K562 (cell line): ENCODE data around the gene ELOVL5. TPM values are rescaled to one million over a fixed set of nuclear protein-coding genes. Genes with fewer than 3 reads are reported as not detected.

Experiments used
- ATF1 ChIP-seq, 2 experiments: fragments of 450-650 bp in 1 of 2; IDR thresholded peaks; 2 replicates each; pipeline ENCODE4 v1.6.1; 2016; ENCODE audit warnings: missing compliant biosample characterization in 1 of 2, missing genetic modification characterization in 1 of 2
- EWSR1 ChIP-seq: fragments of 450-650 bp; IDR thresholded peaks from 2 replicates; pipeline ENCODE4 v1.6.1; 2018; ENCODE audit warnings: borderline replicate concordance, mild to moderate bottlenecking, low read depth, moderate library complexity; ENCODE audit not compliant: partially characterized antibody
- GATAD2B ChIP-seq: fragments of 450-650 bp; IDR thresholded peaks from 2 replicates; pipeline ENCODE4 v1.6.1; 2017; ENCODE audit warnings: mild to moderate bottlenecking, borderline replicate concordance
- PRMT5 ChIP-seq: sonication (generic); formaldehyde crosslinking; IDR thresholded peaks from 2 replicates; pipeline ENCODE4 v1.5.0; 2020; ENCODE audit warnings: missing genetic modification reagents
- ZNF584 ChIP-seq: fragments of 200-800 bp; sonication (Bioruptor generic); IDR thresholded peaks from 2 replicates; pipeline ENCODE4 v1.6.1; 2016; ENCODE audit warnings: low read depth, mild to moderate bottlenecking, missing genetic modification characterization, missing compliant biosample characterization
- polyA plus RNA-seq, 8 experiments: library from polyadenylated mRNA; depleted of rRNA in 4 of 8; stranded (reverse) in 5 of 8; unstranded in 3 of 8; fragments of >200 nt; fragmentation: Nextera tagmentation in 2 of 8; fragmentation: Illumina TruSeq in 1 of 8; extraction: Ambion mirVana in 2 of 8; extraction: Trizol in 1 of 8; gene quantifications; 2 replicates each; pipeline versions ENCODE4 v1.2.1 to v1.2.3, GENCODE V29; 2011 to 2014; ENCODE audit warnings: inconsistent platforms in 1 of 8, missing spikeins in 1 of 8
- total RNA-seq, 7 experiments: library from RNA; depleted of rRNA in 6 of 7; stranded (reverse); fragments of >200 nt in 6 of 7; fragmentation: Illumina TruSeq in 2 of 7; extraction: Trizol in 2 of 7; gene quantifications; 2 replicates each; pipeline versions ENCODE4 v1.2.1 to v1.2.3, GENCODE V29; 2011 to 2021; ENCODE audit warnings: low replicate concordance in 1 of 7
- TF ChIP-seq, protein P1 (sequence below), 2 experiments: fragments of 450-650 bp in 1 of 2; IDR thresholded peaks; 2 replicates each; pipeline ENCODE4 v1.6.1; 2011 to 2017; ENCODE audit warnings: low read depth in 2 of 2, antibody characterized with exemption in 1 of 2, borderline replicate concordance in 1 of 2, low read length in 1 of 2, mild to moderate bottlenecking in 1 of 2, mixed read lengths in 1 of 2; ENCODE audit not compliant: control insufficient read depth in 1 of 2
- TF ChIP-seq, protein P2 (sequence below): fragments of 450-650 bp; IDR thresholded peaks from 2 replicates; pipeline ENCODE4 v1.6.1; 2016; ENCODE audit warnings: mild to moderate bottlenecking
- TF ChIP-seq, protein P3 (sequence below), 2 experiments: fragments of 450-650 bp; IDR thresholded peaks; 2 replicates each; pipeline ENCODE4 v1.6.1; 2016; ENCODE audit warnings: mild to moderate bottlenecking in 2 of 2, borderline replicate concordance in 1 of 2, low read depth in 1 of 2, moderate library complexity in 1 of 2

The ELOVL5 gene
- total and polyA plus RNA-seq, 9 of the 15 experiments (the other 6 are each of a cell fraction or from before 2014, with no cell fraction given): 70.6 to 245 (median 132) TPM

GRCh38 chr6:53348371-53349208 is at the start of gene ELOVL5 (continued):
- TF ChIP-seq, protein P1, sequence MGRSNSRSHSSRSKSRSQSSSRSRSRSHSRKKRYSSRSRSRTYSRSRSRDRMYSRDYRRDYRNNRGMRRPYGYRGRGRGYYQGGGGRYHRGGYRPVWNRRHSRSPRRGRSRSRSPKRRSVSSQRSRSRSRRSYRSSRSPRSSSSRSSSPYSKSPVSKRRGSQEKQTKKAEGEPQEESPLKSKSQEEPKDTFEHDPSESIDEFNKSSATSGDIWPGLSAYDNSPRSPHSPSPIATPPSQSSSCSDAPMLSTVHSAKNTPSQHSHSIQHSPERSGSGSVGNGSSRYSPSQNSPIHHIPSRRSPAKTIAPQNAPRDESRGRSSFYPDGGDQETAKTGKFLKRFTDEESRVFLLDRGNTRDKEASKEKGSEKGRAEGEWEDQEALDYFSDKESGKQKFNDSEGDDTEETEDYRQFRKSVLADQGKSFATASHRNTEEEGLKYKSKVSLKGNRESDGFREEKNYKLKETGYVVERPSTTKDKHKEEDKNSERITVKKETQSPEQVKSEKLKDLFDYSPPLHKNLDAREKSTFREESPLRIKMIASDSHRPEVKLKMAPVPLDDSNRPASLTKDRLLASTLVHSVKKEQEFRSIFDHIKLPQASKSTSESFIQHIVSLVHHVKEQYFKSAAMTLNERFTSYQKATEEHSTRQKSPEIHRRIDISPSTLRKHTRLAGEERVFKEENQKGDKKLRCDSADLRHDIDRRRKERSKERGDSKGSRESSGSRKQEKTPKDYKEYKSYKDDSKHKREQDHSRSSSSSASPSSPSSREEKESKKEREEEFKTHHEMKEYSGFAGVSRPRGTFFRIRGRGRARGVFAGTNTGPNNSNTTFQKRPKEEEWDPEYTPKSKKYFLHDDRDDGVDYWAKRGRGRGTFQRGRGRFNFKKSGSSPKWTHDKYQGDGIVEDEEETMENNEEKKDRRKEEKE (IDR thresholded peaks at IDR 0.05; ENCODE audit: borderline replicate concordance in 1 of 2, control insufficient read depth in 1 of 2, low read depth in 2 of 2, low read length in 1 of 2): no peak
- TF ChIP-seq EWSR1 (no peak), ZNF584 (CRISPR knock-in tag) (peak; percentile 55; the same call in 1 of the 2 replicates), PRMT5 (no peak), ATF1 (CRISPR knock-in tag; IDR thresholded peaks at IDR 0.05) (peak; percentile 79), ATF1 (tag; IDR thresholded peaks at IDR 0.05) (peak; percentile 100), GATAD2B (no peak)
- TF ChIP-seq, protein P2, sequence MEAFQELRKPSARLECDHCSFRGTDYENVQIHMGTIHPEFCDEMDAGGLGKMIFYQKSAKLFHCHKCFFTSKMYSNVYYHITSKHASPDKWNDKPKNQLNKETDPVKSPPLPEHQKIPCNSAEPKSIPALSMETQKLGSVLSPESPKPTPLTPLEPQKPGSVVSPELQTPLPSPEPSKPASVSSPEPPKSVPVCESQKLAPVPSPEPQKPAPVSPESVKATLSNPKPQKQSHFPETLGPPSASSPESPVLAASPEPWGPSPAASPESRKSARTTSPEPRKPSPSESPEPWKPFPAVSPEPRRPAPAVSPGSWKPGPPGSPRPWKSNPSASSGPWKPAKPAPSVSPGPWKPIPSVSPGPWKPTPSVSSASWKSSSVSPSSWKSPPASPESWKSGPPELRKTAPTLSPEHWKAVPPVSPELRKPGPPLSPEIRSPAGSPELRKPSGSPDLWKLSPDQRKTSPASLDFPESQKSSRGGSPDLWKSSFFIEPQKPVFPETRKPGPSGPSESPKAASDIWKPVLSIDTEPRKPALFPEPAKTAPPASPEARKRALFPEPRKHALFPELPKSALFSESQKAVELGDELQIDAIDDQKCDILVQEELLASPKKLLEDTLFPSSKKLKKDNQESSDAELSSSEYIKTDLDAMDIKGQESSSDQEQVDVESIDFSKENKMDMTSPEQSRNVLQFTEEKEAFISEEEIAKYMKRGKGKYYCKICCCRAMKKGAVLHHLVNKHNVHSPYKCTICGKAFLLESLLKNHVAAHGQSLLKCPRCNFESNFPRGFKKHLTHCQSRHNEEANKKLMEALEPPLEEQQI: peak; percentile 96
- TF ChIP-seq, protein P3, sequence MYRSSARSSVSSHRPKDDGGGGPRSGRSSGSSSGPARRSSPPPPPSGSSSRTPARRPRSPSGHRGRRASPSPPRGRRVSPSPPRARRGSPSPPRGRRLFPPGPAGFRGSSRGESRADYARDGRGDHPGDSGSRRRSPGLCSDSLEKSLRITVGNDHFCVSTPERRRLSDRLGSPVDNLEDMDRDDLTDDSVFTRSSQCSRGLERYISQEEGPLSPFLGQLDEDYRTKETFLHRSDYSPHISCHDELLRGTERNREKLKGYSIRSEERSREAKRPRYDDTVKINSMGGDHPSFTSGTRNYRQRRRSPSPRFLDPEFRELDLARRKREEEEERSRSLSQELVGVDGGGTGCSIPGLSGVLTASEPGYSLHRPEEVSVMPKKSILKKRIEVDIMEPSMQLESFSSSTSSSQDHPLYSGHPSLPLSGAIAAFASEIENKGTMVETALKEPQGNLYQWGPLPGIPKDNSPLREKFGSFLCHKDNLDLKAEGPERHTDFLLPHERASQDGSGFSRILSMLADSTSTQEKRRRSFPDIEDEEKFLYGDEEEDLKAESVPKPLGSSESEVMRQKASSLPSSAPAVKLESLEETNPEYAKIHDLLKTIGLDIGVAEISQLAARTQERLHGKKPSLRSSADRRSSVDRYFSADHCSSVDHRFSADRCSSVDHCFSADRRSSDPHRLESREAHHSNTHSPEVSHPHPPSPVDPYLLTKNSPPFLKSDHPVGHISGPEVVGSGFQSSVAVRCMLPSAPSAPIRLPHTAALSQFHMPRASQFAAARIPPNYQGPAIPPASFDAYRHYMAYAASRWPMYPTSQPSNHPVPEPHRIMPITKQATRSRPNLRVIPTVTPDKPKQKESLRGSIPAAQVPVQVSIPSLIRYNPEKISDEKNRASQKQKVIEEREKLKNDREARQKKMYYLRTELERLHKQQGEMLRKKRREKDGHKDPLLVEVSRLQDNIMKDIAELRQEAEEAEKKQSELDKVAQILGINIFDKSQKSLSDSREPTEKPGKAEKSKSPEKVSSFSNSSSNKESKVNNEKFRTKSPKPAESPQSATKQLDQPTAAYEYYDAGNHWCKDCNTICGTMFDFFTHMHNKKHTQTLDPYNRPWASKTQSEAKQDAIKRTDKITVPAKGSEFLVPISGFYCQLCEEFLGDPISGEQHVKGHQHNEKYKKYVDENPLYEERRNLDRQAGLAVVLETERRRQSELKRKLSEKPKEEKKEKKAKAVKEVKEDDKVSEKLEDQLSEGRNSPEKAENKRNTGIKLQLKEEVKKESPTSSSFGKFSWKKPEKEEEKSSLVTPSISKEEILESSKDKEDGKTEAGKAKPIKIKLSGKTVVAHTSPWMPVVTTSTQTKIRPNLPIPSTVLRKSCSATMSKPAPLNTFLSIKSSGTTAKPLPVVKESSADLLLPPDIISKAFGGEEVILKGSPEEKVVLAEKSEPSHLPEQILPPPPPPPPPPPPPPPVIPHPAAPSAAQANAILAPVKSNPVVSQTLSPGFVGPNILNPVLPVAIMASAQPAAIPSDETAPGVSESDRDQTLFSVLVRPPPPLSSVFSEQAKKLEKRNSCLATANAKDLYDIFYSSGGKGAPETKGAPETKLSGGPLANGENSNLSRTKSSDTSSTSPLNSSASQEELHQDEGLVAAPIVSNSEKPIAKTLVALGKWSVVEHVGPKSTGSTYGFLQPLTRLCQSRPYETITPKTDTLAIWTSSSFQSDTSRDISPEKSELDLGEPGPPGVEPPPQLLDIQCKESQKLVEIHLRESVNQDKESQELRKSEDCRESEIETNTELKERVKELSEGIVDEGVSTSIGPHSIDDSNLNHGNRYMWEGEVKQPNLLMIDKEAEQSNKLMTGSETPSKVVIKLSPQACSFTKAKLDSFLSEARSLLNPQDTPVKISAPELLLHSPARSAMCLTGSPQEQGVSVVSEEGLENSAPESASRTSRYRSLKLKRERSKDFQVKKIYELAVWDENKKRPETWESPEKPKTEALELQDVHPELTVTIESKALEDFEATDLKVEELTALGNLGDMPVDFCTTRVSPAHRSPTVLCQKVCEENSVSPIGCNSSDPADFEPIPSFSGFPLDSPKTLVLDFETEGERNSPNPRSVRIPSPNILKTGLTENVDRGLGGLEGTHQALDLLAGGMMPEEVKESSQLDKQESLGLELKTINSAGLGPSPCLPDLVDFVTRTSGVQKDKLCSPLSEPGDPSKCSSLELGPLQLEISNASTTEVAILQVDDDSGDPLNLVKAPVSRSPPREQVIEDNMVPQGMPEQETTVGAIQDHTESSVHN (IDR thresholded peaks at IDR 0.05; ENCODE audit: borderline replicate concordance in 1 of 2, low read depth in 1 of 2): 0 out of 4 replicates have a peak, but pooled peaks of 1 of the 2 experiments have one; percentile 13
